Tibial artery (tissue), 4 donors: ENCODE results near the gene IGFLR1.

Source experiments
- DNase-seq, 2 donors: peaks; one replicate each; pipeline ENCODE4 v3.0.0-alpha.2; 2019
- H3K27ac ChIP-seq, 2 donors: fragments of 200-600 bp; sonication (generic) in 1 of 2; 1 replicate in 1 of 2; 2 replicates in 1 of 2; pipeline ENCODE4 v1.5.1; 2018 to 2019; ENCODE audit warnings: mild to moderate bottlenecking in 1 of 2
- H3K27me3 ChIP-seq, 2 donors: fragments of 200-600 bp; sonication (generic) in 1 of 2; one replicate each; pipeline versions ENCODE4 v1.5.1 to v1.6.0; 2016 to 2019
- H3K36me3 ChIP-seq, 3 donors: fragments of 200-600 bp; sonication (generic) in 2 of 3; one replicate each; pipeline ENCODE4 v1.5.1; 2016 to 2019; ENCODE audit warnings: mild to moderate bottlenecking in 2 of 3
- H3K4me1 ChIP-seq, 4 donors: fragments of 200-600 bp; sonication (generic) in 2 of 4; 1 replicate in 3 of 4; 2 replicates in 1 of 4; pipeline ENCODE4 v1.5.1; 2016 to 2019
- H3K4me3 ChIP-seq, 2 donors: fragments of 200-600 bp; sonication (generic) in 1 of 2; 1 replicate in 1 of 2; 2 replicates in 1 of 2; pipeline ENCODE4 v1.5.1; 2018 to 2019; ENCODE audit warnings: mild to moderate bottlenecking in 2 of 2
- H3K9me3 ChIP-seq, 3 donors: fragments of 200-600 bp; sonication (generic) in 1 of 3; one replicate each; pipeline ENCODE4 v1.5.1; 2016 to 2019
- CTCF ChIP-seq, 2 experiments: fragments of 200-600 bp in 1 of 2; fragments of 450-650 bp in 1 of 2; IDR thresholded peaks; one replicate each; pipeline ENCODE4 v1.5.1; 2017 to 2019; ENCODE audit warnings: antibody characterized with exemption in 2 of 2, mild to moderate bottlenecking in 1 of 2, moderate library complexity in 1 of 2
- intact Hi-C: fragments of 100-400 bp; cut with DNase I; formaldehyde crosslinking; loops from one replicate; pipeline ENCODE4 v1.15.0; 2023; ENCODE audit warnings: low total_unique reads

Gene IGFLR1

GRCh38 chr19:35736913-35737886, 5.1 kb downstream of the IGFLR1 start:
- Histone ChIP-seq H3K9me3 (no peaks in the 10 kb centered on the region), H3K36me3 (peaks cover 22 to 70% (median 66%) of the 10 kb centered on the region in 3 donors), H3K4me3 (no peak overlapping the region), H3K27ac (no peak overlapping the region), H3K27me3 (no peaks in the 10 kb centered on the region), H3K4me1 (peaks cover 0 to 23% (median 14%) of the 10 kb centered on the region in 4 donors)
- no peak for TF ChIP-seq CTCF (IDR thresholded peaks at IDR 0.05)
- intact Hi-C loops: no loop called here
- no peak for DNase-seq

GRCh38 chr19:35734889-35735288, 7.4 kb downstream of the IGFLR1 start:
- H3K4me3 ChIP-seq: no peak overlapping the region
- H3K4me1 ChIP-seq: peaks cover 0 to 9% (median 7%) of the 10 kb centered on the region in 4 donors
- no peak for DNase-seq
- H3K9me3 ChIP-seq: no peaks in the 10 kb centered on the region
- H3K27ac ChIP-seq: no peak overlapping the region
- no peak for TF ChIP-seq CTCF (IDR thresholded peaks at IDR 0.05)
- intact Hi-C loops: no loop called here
- H3K36me3 ChIP-seq: peaks cover 45 to 93% (median 89%) of the 10 kb centered on the region in 3 donors
- H3K27me3 ChIP-seq: no peaks in the 10 kb centered on the region

- no peaks in the 10 kb centered on the region for H3K27me3 ChIP-seq
- intact Hi-C loops: no loop called here
- peaks cover 0 to 3% (median under 1%) of the 10 kb centered on the region in 4 donors for H3K4me1 ChIP-seq
- peaks cover 51 to 99% (median 95%) of the 10 kb centered on the region in 3 donors for H3K36me3 ChIP-seq
- DNase-seq: no peak
- no peaks in the 10 kb centered on the region for H3K9me3 ChIP-seq
- no peak overlapping the region for H3K27ac ChIP-seq
- TF ChIP-seq CTCF (IDR thresholded peaks at IDR 0.05): no peak
- H3K4me3 ChIP-seq: no peak overlapping the region
These were observed 8.0 kb downstream of the IGFLR1 start for GRCh38 chr19:35734273-35734672.

GRCh38 chr19:35733180-35734125, 8.8 kb downstream of the IGFLR1 start:
- Histone ChIP-seq H3K36me3 (peaks cover 55 to 100% (median 98%) of the 10 kb centered on the region in 3 donors), H3K27ac (no peak overlapping the region), H3K4me3 (no peak overlapping the region), H3K9me3 (no peaks in the 10 kb centered on the region), H3K4me1 (no peaks in the 10 kb centered on the region), H3K27me3 (no peaks in the 10 kb centered on the region)
- TF ChIP-seq CTCF (IDR thresholded peaks at IDR 0.05): no peak
- intact Hi-C loops: no loop called here
- DNase-seq: no peak

- Histone ChIP-seq H3K4me3 (no peak overlapping the region), H3K27ac (no peak overlapping the region), H3K36me3 (peaks cover 55 to 100% (median 98%) of the 10 kb centered on the region in 3 donors), H3K27me3 (no peaks in the 10 kb centered on the region), H3K9me3 (no peaks in the 10 kb centered on the region), H3K4me1 (no peaks in the 10 kb centered on the region)
- DNase-seq: no peak
- TF ChIP-seq CTCF (IDR thresholded peaks at IDR 0.05): no peak
- intact Hi-C loops: no loop called here
These were observed 9.6 kb downstream of the IGFLR1 start for GRCh38 chr19:35732540-35733179.
